PC-9 (cell line): ENCODE results near the gene DLG2. TPM values are rescaled to one million over a fixed set of nuclear protein-coding genes. Genes with fewer than 3 reads are reported as not detected.

Experiments used
- BruUV-seq: library from RNA; stranded (reverse); fragments of 400-500 nt; replicated peaks from 2 replicates; lab custom pipeline; 2021; lab: Mats Ljungman, UMichigan
- CTCF ChIA-PET: fragments of 300-600 bp; sonication (Branson Sonifier 250); formaldehyde crosslinking; loops from one replicate; lab custom pipeline; 2022; ENCODE audit warnings: antibody characterized with exemption; lab: Charles Lee
- POLR2A ChIA-PET: fragments of 300-600 bp; sonication (Branson Sonifier 250); formaldehyde crosslinking; loops from one replicate; lab custom pipeline; 2022; ENCODE audit warnings: antibody characterized with exemption; ENCODE audit not compliant: unreplicated experiment; lab: Charles Lee
- DNase-seq, 2 experiments: peaks; one replicate each; pipeline versions ENCODE4 v3.0.0 to v3.0.0-alpha.2; 2015 to 2022; ENCODE audit warnings: mixed read lengths in 1 of 2
- H2AFZ ChIP-seq: fragments of 200-600 bp; sonication (generic); 2 replicates; pipeline ENCODE4 v1.8.1; 2017; ENCODE audit warnings: antibody characterized with exemption
- H3F3A ChIP-seq: fragments of 200-600 bp; sonication (generic); 2 replicates; pipeline ENCODE4 v1.8.1; 2017; ENCODE audit warnings: antibody characterized with exemption, mild to moderate bottlenecking, low read depth; ENCODE audit not compliant: insufficient read depth
- H3K27ac ChIP-seq: fragments of 200-600 bp; sonication (generic); 2 replicates; pipeline ENCODE4 v1.6.1; 2016; ENCODE audit warnings: mixed run types
- H3K27me3 ChIP-seq: fragments of 200-600 bp; sonication (generic); 2 replicates; pipeline ENCODE4 v1.6.1; 2016; ENCODE audit warnings: low read depth, mixed run types; ENCODE audit not compliant: insufficient read depth
- H3K36me3 ChIP-seq: fragments of 200-600 bp; sonication (generic); 2 replicates; pipeline ENCODE4 v1.6.1; 2016; ENCODE audit warnings: low read depth, mixed run types
- H3K4me1 ChIP-seq: fragments of 200-600 bp; sonication (generic); replicated peaks from 2 replicates; pipeline ENCODE4 v1.6.1; 2016; ENCODE audit warnings: mixed run types; ENCODE audit not compliant: insufficient read depth
- H3K4me2 ChIP-seq: fragments of 200-600 bp; sonication (generic); 2 replicates; pipeline ENCODE4 v1.6.1; 2017; ENCODE audit warnings: mixed run types
- H3K4me3 ChIP-seq: fragments of 200-600 bp; sonication (generic); 2 replicates; pipeline ENCODE4 v1.6.1; 2016; ENCODE audit warnings: mixed run types
- H3K79me2 ChIP-seq: fragments of 200-600 bp; sonication (generic); 2 replicates; pipeline ENCODE4 v1.6.1; 2017; ENCODE audit warnings: low read depth, mixed run types
- H3K9me2 ChIP-seq: fragments of 200-600 bp; sonication (generic); 2 replicates; pipeline ENCODE4 v1.8.1; 2017; ENCODE audit warnings: mild to moderate bottlenecking; ENCODE audit not compliant: insufficient read depth
- H3K9me3 ChIP-seq: fragments of 200-600 bp; sonication (generic); 2 replicates; pipeline ENCODE4 v1.8.1; 2016; ENCODE audit warnings: low read depth; ENCODE audit not compliant: insufficient read depth
- H4K20me1 ChIP-seq: fragments of 200-600 bp; sonication (generic); 2 replicates; pipeline ENCODE4 v1.8.1; 2017; ENCODE audit not compliant: insufficient read depth
- EZH2 ChIP-seq: fragments of 200-600 bp; sonication (generic); IDR thresholded peaks from 2 replicates; pipeline ENCODE4 v1.8.0; 2017; ENCODE audit warnings: antibody characterized with exemption, low read depth
- intact Hi-C: fragments of 100-400 bp; cut with micrococcal nuclease; formaldehyde crosslinking; loops from one replicate; pipeline ENCODE4 v1.10.0; 2022; ENCODE audit not compliant: unreplicated experiment
- total RNA-seq: library from RNA; stranded (reverse); gene quantifications from 2 replicates; pipeline ENCODE4 v1.2.3, GENCODE V29; 2021
- TF ChIP-seq, protein P1 (sequence below): fragments of 200-600 bp; sonication (generic); conservative IDR thresholded peaks from 2 replicates; pipeline ENCODE4 v1.6.1; 2017; ENCODE audit warnings: mixed run types, antibody characterized with exemption, mild to moderate bottlenecking, moderate library complexity

The DLG2 gene
- total RNA-seq, 1 experiment from 2014 or later = 6.4 TPM

DNA sequence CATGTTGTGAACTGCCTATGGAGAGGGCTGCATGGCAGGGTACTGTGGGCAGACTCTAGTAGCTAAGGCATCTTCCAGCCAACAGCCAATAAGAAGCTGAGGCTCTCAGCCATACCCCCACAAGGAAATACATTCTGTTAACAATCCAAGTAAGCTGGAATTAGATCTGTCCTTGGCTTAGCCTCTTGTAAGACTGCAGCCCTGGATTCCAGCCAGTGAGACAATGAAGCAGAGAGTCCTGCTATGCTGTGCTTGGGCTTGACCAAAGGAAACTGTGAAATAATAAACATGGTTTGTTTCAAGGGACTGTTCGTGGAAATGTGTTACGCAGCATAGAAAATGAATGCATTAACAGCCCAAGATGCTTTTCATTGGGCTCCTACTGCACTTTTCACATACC, 1243.6 kb downstream of the DLG2 start:
- no peaks in the 10 kb centered on the region for H3K36me3 ChIP-seq
- no peaks in the 10 kb centered on the region for H3K79me2 ChIP-seq
- no peak overlapping the region for H3K4me3 ChIP-seq
- no peak overlapping the region for H3K4me2 ChIP-seq
- BruUV-seq = no TSS peak
- no peak overlapping the region for H2AFZ ChIP-seq
- no peak overlapping the region for H3K27ac ChIP-seq
- no peaks in the 10 kb centered on the region for H3K9me3 ChIP-seq
- no peak for TF ChIP-seq EZH2
- TF ChIP-seq, protein P1, sequence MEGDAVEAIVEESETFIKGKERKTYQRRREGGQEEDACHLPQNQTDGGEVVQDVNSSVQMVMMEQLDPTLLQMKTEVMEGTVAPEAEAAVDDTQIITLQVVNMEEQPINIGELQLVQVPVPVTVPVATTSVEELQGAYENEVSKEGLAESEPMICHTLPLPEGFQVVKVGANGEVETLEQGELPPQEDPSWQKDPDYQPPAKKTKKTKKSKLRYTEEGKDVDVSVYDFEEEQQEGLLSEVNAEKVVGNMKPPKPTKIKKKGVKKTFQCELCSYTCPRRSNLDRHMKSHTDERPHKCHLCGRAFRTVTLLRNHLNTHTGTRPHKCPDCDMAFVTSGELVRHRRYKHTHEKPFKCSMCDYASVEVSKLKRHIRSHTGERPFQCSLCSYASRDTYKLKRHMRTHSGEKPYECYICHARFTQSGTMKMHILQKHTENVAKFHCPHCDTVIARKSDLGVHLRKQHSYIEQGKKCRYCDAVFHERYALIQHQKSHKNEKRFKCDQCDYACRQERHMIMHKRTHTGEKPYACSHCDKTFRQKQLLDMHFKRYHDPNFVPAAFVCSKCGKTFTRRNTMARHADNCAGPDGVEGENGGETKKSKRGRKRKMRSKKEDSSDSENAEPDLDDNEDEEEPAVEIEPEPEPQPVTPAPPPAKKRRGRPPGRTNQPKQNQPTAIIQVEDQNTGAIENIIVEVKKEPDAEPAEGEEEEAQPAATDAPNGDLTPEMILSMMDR = no peak
- H3F3A ChIP-seq = no peaks in the 10 kb centered on the region
- no peaks in the 10 kb centered on the region for H4K20me1 ChIP-seq
- DNase-seq = no peak
- intact Hi-C loops = loop anchor here (5.0 kb wide), 1 partner anchor 546 kb away; no protein-coding TSS in a partner anchor
- H3K9me2 ChIP-seq = no peaks in the 10 kb centered on the region
- ChIA-PET CTCF (interaction anchor here (0.6 kb wide), 1 partner anchor 1534 kb away, joined by 3 read pairs; no protein-coding TSS in a partner anchor), POLR2A (no interaction called here)
- H3K27me3 ChIP-seq = no peaks in the 10 kb centered on the region
- no peaks in the 10 kb centered on the region for H3K4me1 ChIP-seq

DNA sequence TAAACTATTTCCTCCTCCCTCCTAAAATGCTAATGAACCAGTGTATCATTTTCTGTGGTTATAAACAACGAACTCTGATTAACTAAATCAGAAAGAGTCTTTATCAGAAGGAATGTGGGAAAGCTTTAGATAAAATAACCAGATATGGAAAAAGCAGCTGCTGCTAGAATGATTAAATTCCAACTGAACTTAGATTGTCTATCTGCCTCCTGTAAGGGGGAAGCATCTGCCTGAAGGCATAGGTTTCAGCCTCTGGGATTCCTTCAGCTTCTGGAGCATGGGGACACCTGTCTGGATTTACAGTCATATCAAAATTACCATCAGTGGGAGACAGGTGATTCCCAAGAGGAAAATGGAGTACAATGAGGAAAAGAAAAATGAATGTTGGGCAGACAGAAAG, 1245.5 kb downstream of the DLG2 start:
- CTCF ChIA-PET = no interaction called here

DNA sequence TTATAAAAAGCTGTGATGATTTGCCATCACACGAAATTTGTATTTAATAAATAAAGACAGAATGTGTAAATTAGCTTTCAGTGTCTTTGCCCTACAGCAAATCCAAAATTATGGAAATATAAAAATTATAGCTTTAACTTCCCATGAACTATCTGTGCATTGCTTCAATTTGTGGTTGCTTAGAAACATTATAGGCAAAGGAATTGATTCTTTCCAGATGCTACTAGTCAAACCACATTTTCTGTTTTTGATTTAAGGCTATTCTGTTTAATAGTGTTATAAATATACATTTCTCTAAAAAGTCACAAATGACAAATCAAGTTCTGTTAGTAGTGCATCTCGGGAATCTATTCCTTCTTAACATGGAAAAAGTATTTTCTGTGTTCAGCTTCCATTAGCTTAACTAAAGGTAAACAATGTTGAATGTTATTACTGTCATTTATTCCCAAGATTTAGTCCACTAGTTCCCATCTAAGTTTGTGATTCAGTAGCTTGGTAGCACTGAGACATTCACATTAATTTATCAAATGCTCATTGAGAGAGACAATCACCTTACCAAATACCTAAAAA, 1254.7 kb downstream of the DLG2 start:
- no peaks in the 10 kb centered on the region for H3K36me3 ChIP-seq
- no peak overlapping the region for H2AFZ ChIP-seq
- H3K79me2 ChIP-seq = no peaks in the 10 kb centered on the region
- no peaks in the 10 kb centered on the region for H3K4me1 ChIP-seq
- ChIA-PET POLR2A (no interaction called here), CTCF (no interaction called here)
- intact Hi-C loops = no loop called here
- no peaks in the 10 kb centered on the region for H3K27me3 ChIP-seq
- TF ChIP-seq, protein P1 = no peak
- no peak for TF ChIP-seq EZH2
- DNase-seq = no peak
- 0 out of 2 replicates have a peak, but pooled peaks cover 4% of the 10 kb centered on the region for H3K9me2 ChIP-seq
- no peak overlapping the region for H3K4me2 ChIP-seq
- BruUV-seq = no TSS peak
- no peaks in the 10 kb centered on the region for H4K20me1 ChIP-seq
- no peaks in the 10 kb centered on the region for H3F3A ChIP-seq
- H3K27ac ChIP-seq = no peak overlapping the region
- no peak overlapping the region for H3K4me3 ChIP-seq
- no peaks in the 10 kb centered on the region for H3K9me3 ChIP-seq

More for the DNA sequence above, 1245.5 kb downstream of the DLG2 start:
- Histone ChIP-seq H3K27ac (no peak overlapping the region), H3K9me3 (no peaks in the 10 kb centered on the region), H3K27me3 (no peaks in the 10 kb centered on the region), H3K4me1 (no peaks in the 10 kb centered on the region), H3F3A (no peaks in the 10 kb centered on the region), H3K79me2 (no peaks in the 10 kb centered on the region), H2AFZ (no peak overlapping the region), H3K4me3 (no peak overlapping the region), H4K20me1 (no peaks in the 10 kb centered on the region), H3K9me2 (no peaks in the 10 kb centered on the region), H3K36me3 (no peaks in the 10 kb centered on the region), H3K4me2 (no peak overlapping the region)
- BruUV-seq = no TSS peak
- no peak for TF ChIP-seq EZH2
- TF ChIP-seq, protein P1 = no peak
- POLR2A ChIA-PET = no interaction called here
- no peak for DNase-seq
- intact Hi-C loops = loop anchor here (5.0 kb wide), 1 partner anchor 544 kb away; no protein-coding TSS in a partner anchor
